Mucosa of rectum (tissue), 2 donors: Measurements from ENCODE around the gene IGFBPL1.
"Not testable (repeated sequence)": the region's sequence is repeated elsewhere in the genome, so short reads cannot be mapped to it uniquely, and the experiment has no call there.

ENCODE experiments used
- H3K27ac ChIP-seq, 2 donors: one replicate each; pipeline ENCODE4 v1.7.0; 2013; ENCODE audit warnings: inconsistent platforms in 2 of 2, low read depth in 2 of 2, low read length in 2 of 2
- H3K27me3 ChIP-seq, 2 donors: one replicate each; pipeline ENCODE4 v1.7.0; 2013; ENCODE audit warnings: low read length in 2 of 2; ENCODE audit not compliant: control insufficient read depth in 2 of 2, insufficient read depth in 2 of 2
- H3K36me3 ChIP-seq, 2 donors: one replicate each; pipeline ENCODE4 v1.7.0; 2013; ENCODE audit warnings: low read length in 2 of 2; ENCODE audit not compliant: control insufficient read depth in 2 of 2, insufficient read depth in 2 of 2
- H3K4me1 ChIP-seq, 2 donors: one replicate each; pipeline ENCODE4 v1.7.0; 2013; ENCODE audit warnings: low read length in 2 of 2, mild to moderate bottlenecking in 1 of 2; ENCODE audit not compliant: control insufficient read depth in 2 of 2, insufficient read depth in 2 of 2
- H3K4me3 ChIP-seq, 2 donors: one replicate each; pipeline ENCODE4 v1.7.0; 2013; ENCODE audit warnings: low read length in 2 of 2
- H3K9ac ChIP-seq, 2 donors: one replicate each; pipeline ENCODE4 v1.7.0; 2013; ENCODE audit warnings: low read length in 2 of 2, low read depth in 1 of 2, mild to moderate bottlenecking in 1 of 2
- H3K9me3 ChIP-seq, 2 donors: one replicate each; pipeline ENCODE4 v1.7.0; 2013; ENCODE audit warnings: low read length in 2 of 2; ENCODE audit not compliant: control insufficient read depth in 2 of 2
- donor health status: healthy.
- donor health status: Normal muscosa, but diverticular disease.

IGFBPL1 gene

GRCh38 chr9:38401994-38402393 lies 22.3 kb downstream of the IGFBPL1 start:
- H3K27ac ChIP-seq = no peak overlapping the region
- no peak overlapping the region for H3K4me3 ChIP-seq
- H3K9ac ChIP-seq = no peak overlapping the region
- H3K9me3 ChIP-seq = no peaks in the 10 kb centered on the region
- peaks cover 0 to 5% of the 10 kb centered on the region in 2 donors for H3K36me3 ChIP-seq
- no peaks in the 10 kb centered on the region for H3K27me3 ChIP-seq
- H3K4me1 ChIP-seq = no peaks in the 10 kb centered on the region

- H3K4me1 ChIP-seq, H3K9me3 ChIP-seq, H3K4me3 ChIP-seq, H3K27ac ChIP-seq, H3K9ac ChIP-seq, H3K27me3 ChIP-seq: not testable (repeated sequence)
- H3K36me3 ChIP-seq = peaks cover 9 to 19% of the 10 kb centered on the region in 2 donors
These were observed 25.1 kb downstream of the IGFBPL1 start for GRCh38 chr9:38399191-38399590.

GRCh38 chr9:38396371-38396671 lies 27.9 kb downstream of the IGFBPL1 start:
- Histone ChIP-seq H3K9ac (no peak overlapping the region), H3K4me1 (peaks cover 11 to 16% of the 10 kb centered on the region in 2 donors), H3K9me3 (no peaks in the 10 kb centered on the region), H3K4me3 (no peak overlapping the region), H3K27me3 (no peaks in the 10 kb centered on the region), H3K27ac (no peak overlapping the region), H3K36me3 (peaks cover 9 to 19% of the 10 kb centered on the region in 2 donors)

GRCh38 chr9:38395653-38396370 lies 28.4 kb downstream of the IGFBPL1 start:
- Histone ChIP-seq H3K27ac (no peak overlapping the region), H3K27me3 (no peaks in the 10 kb centered on the region), H3K4me1 (peaks cover 11 to 16% of the 10 kb centered on the region in 2 donors)

GRCh38 chr9:38394416-38394815 lies 29.8 kb downstream of the IGFBPL1 start:
- H3K4me1 ChIP-seq = peaks cover 11 to 16% of the 10 kb centered on the region in 2 donors
- peaks cover 9 to 19% of the 10 kb centered on the region in 2 donors for H3K36me3 ChIP-seq
- no peak overlapping the region for H3K4me3 ChIP-seq
- H3K9me3 ChIP-seq = no peaks in the 10 kb centered on the region
- no peak overlapping the region for H3K9ac ChIP-seq
- no peak overlapping the region for H3K27ac ChIP-seq
- no peaks in the 10 kb centered on the region for H3K27me3 ChIP-seq

More at GRCh38 chr9:38395653-38396370, 28.4 kb downstream of the IGFBPL1 start:
- H3K4me3 ChIP-seq = no peak overlapping the region
- H3K9me3 ChIP-seq = no peaks in the 10 kb centered on the region
- H3K9ac ChIP-seq = no peak overlapping the region
- H3K36me3 ChIP-seq = peaks cover 9 to 19% of the 10 kb centered on the region in 2 donors

GRCh38 chr9:38393128-38393796 lies 31.0 kb downstream of the IGFBPL1 start:
- no peaks in the 10 kb centered on the region for H3K9me3 ChIP-seq
- peaks cover 11 to 16% of the 10 kb centered on the region in 2 donors for H3K4me1 ChIP-seq
- H3K9ac ChIP-seq = peak overlapping the region; percentile 82 to 86
- H3K36me3 ChIP-seq = peaks cover 9 to 19% of the 10 kb centered on the region in 2 donors
- no peaks in the 10 kb centered on the region for H3K27me3 ChIP-seq
- peak overlapping the region; percentile 74 to 75 for H3K27ac ChIP-seq
- peak overlapping the region; percentile 84 to 92 for H3K4me3 ChIP-seq

- Histone ChIP-seq H3K9me3 (no peaks in the 10 kb centered on the region), H3K36me3 (peaks cover 9 to 17% of the 10 kb centered on the region in 2 donors), H3K9ac (peak within 1 kb of the TSS; percentile 82 to 86), H3K4me3 (peak within 1 kb of the TSS; percentile 84 to 92), H3K4me1 (peaks cover 11 to 16% of the 10 kb centered on the region in 2 donors), H3K27me3 (no peaks in the 10 kb centered on the region), H3K27ac (peak within 1 kb of the TSS; percentile 74 to 75)
These were observed 31.8 kb downstream of the IGFBPL1 start, which contains the start of gene ALDH1B1 for GRCh38 chr9:38392235-38393127. Gene ALDH1B1, plus strand, starts transcription at chr9:38392702. Its CDS starts 3,047 bp downstream, at chr9:38395749.

- H3K27ac ChIP-seq = peak overlapping the region in 1 of 2 donors; percentile 75
These were observed 32.8 kb downstream of the IGFBPL1 start for GRCh38 chr9:38391278-38392118.

GRCh38 chr9:38390851-38391250 lies 33.4 kb downstream of the IGFBPL1 start:
- no peak overlapping the region for H3K4me3 ChIP-seq
- H3K27ac ChIP-seq = peak overlapping the region; percentile 31 to 62
- no peaks in the 10 kb centered on the region for H3K27me3 ChIP-seq
- H3K9ac ChIP-seq = no peak overlapping the region
- H3K36me3 ChIP-seq = peaks cover 0 to 2% of the 10 kb centered on the region in 2 donors
- H3K4me1 ChIP-seq = peaks cover 20% of the 10 kb centered on the region in 2 donors
- H3K9me3 ChIP-seq = no peaks in the 10 kb centered on the region

More at GRCh38 chr9:38391278-38392118, 32.8 kb downstream of the IGFBPL1 start:
- Histone ChIP-seq H3K4me3 (peak overlapping the region in 1 of 2 donors; percentile 84), H3K36me3 (peaks cover 6 to 9% of the 10 kb centered on the region in 2 donors), H3K27me3 (no peaks in the 10 kb centered on the region), H3K4me1 (peaks cover 15 to 16% of the 10 kb centered on the region in 2 donors), H3K9ac (peak overlapping the region in 1 of 2 donors; percentile 73), H3K9me3 (no peaks in the 10 kb centered on the region)
